NK-92 (cell line): Measurements from ENCODE around the gene PRR20C.
"Not testable (repeated sequence)": the region's sequence is repeated elsewhere in the genome, so short reads cannot be mapped to it uniquely, and the experiment has no call there.

Experiments
- DNase-seq: peaks from one replicate; lab custom pipeline; 2025; ENCODE audit not compliant: unreplicated experiment; lab: John Stamatoyannopoulos, UW

The PRR20C gene

GRCh38 chr13:57153761-57154160, at the start of gene PRR20C:
PRR20C (plus strand) TSS chr13:57154061; CDS start chr13:57154448, 387 bp downstream.
- not testable (repeated sequence) for DNase-seq

GRCh38 chr13:57114945-57115344, 38.9 kb upstream of the PRR20C start:
- DNase-seq: no peak

- DNase-seq: no peak
Measured at GRCh38 chr13:57123681-57124080, 30.2 kb upstream of the PRR20C start.

GRCh38 chr13:57128909-57129308, 25.0 kb upstream of the PRR20C start:
- DNase-seq: no peak

DNA sequence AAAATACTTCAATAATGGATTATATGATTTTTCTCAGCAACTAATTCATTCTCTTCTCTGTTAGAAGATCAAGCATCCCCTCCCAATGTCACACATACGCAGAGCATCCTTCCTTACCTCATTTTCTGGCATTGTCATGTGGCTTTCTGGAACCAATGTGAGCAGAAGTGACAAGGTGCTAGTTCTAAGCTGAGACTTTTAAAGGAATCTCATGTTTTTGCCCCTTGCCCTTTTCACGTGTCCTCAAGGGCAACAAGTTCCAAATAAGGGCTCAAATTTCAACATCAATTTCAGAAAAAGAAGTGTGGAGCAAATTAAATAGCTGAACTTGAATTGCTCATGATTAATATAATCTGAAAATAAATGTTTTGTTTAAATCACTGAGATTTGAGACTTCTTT, 17.8 kb upstream of the PRR20C start:
- no peak for DNase-seq

- no peak for DNase-seq
Measured at GRCh38 chr13:57137585-57137984, 16.3 kb upstream of the PRR20C start.

DNA sequence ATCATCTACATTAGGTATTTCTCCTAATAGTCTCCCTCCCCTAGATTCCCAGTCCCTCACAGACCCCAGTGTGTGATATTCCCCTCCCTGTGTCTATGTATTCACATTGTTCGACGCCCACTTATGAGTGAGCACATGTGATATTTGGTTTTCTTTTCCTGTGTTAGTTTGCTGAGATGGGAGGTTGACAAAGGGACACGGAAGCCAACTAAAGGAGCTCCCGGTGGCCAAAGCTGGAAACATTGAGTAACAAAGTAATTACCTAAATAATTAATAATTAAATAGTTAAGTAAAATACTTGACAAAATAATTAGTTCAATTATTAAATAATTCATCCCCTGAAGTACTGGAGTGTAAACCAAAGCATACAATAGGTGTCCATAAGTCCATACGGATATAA, 14.9 kb upstream of the PRR20C start:
- DNase-seq: no peak

GRCh38 chr13:57139781-57140180, 14.1 kb upstream of the PRR20C start:
- DNase-seq: not testable (repeated sequence)

GRCh38 chr13:57140235-57140968, 13.5 kb upstream of the PRR20C start, which contains the start of gene PRR20A:
PRR20A (plus strand) TSS chr13:57140918; CDS start chr13:57141305, 387 bp downstream.
- not testable (repeated sequence) for DNase-seq

DNA sequence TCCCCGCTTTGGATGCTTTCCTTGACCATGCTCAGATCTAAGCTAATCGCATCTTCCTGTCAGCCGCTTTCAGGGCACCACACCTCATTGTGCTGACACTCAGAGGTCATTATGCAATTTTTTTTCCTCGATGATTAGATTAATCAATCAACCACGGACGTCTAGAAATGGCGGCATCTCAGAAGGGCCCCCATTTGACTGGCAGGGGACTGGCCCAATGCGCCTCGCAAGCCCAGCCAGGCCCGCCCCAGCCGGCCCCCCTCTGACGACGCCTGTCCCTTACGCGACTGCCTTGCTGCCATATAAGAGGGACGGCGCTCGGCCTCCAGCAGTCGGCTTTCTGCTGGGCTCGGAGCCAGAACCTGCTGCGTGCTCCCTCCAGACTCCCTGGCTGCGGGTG, 6.7 kb upstream of the PRR20C start, which contains the start of gene PRR20B:
Gene PRR20B, plus strand, starts transcription at position 301 of the 400 bp plus-strand sequence. CDS start 387 bp downstream, outside the sequence.
- not testable (repeated sequence) for DNase-seq

- DNase-seq: not testable (repeated sequence)
Measured at GRCh38 chr13:57148106-57148505, 5.8 kb upstream of the PRR20C start.

- not testable (repeated sequence) for DNase-seq
Measured at GRCh38 chr13:57160332-57160731, 6.5 kb downstream of the PRR20C start, which contains the start of gene PRR20D. PRR20D (plus strand) TSS chr13:57160632; CDS start chr13:57161019, 387 bp downstream.

GRCh38 chr13:57166897-57167296, 13.0 kb downstream of the PRR20C start, which contains the start of gene PRR20E:
PRR20E (plus strand) TSS chr13:57167197; CDS start chr13:57167584, 387 bp downstream.
- DNase-seq: not testable (repeated sequence)

GRCh38 chr13:57191667-57192066, 37.8 kb downstream of the PRR20C start:
- no peak for DNase-seq
